IMR-90 (cell line): ENCODE data around the gene ESAM.

Source experiments
- BHLHE40 ChIP-seq: fragments of 150-350 bp; IDR thresholded peaks from 2 replicates; pipeline ENCODE4 v1.6.1; 2016; ENCODE audit warnings: mild to moderate bottlenecking, low read depth, low read length
- MAFK ChIP-seq: IDR thresholded peaks from 2 replicates; pipeline ENCODE4 v1.6.1; 2012; ENCODE audit warnings: low read depth, low read length, improper control_type of control experiment
- MXI1 ChIP-seq: IDR thresholded peaks from 2 replicates; pipeline ENCODE4 v1.6.1; 2012; ENCODE audit warnings: low read depth, mild to moderate bottlenecking, low read length, moderate library complexity, borderline replicate concordance
- POLR2A ChIP-seq: IDR thresholded peaks from 2 replicates; pipeline ENCODE4 v1.6.1; 2012; ENCODE audit warnings: mild to moderate bottlenecking, low read depth, low read length
- RAD21 ChIP-seq: IDR thresholded peaks from 2 replicates; pipeline ENCODE4 v1.6.1; 2012; ENCODE audit warnings: low read length, improper control_type of control experiment
- TF ChIP-seq, protein P1 (sequence below): conservative IDR thresholded peaks from 2 replicates; pipeline ENCODE4 v1.5.1; 2012; ENCODE audit warnings: mild to moderate bottlenecking, low read depth, low read length, improper control_type of control experiment

DNA sequence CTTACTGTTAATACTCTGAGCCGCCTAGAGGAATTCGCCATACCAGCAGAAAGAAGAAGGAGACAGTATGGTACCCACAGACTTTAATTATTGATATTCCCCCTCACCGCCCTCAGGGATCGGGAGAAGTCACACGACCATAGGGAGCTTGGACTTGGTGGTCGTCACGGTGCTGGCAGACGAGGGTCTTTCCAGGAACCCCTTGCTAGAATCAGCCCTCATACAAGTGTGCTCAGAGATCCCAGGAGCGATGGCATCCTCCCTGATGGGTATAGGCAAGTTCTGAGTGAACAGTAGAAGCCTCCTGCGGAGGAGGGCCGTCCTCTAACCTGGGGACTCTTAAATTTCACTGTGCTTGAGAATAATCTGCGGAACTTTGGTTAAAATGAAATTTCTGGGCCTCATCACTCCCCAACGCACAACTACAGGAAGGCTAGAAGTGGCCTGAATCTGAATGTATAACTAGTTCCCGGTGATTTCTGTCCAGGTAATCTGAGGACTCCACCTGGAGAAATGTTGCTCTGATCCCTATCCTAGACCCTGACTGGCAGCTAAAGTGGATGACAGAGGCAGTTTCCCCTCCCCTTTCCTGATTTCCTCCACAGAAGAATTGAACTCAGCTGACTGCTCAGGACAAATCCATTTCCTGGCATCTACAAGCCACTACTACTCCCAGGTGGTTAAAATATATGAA lies 14.5 kb downstream of the ESAM start:
- TF ChIP-seq, protein P1, sequence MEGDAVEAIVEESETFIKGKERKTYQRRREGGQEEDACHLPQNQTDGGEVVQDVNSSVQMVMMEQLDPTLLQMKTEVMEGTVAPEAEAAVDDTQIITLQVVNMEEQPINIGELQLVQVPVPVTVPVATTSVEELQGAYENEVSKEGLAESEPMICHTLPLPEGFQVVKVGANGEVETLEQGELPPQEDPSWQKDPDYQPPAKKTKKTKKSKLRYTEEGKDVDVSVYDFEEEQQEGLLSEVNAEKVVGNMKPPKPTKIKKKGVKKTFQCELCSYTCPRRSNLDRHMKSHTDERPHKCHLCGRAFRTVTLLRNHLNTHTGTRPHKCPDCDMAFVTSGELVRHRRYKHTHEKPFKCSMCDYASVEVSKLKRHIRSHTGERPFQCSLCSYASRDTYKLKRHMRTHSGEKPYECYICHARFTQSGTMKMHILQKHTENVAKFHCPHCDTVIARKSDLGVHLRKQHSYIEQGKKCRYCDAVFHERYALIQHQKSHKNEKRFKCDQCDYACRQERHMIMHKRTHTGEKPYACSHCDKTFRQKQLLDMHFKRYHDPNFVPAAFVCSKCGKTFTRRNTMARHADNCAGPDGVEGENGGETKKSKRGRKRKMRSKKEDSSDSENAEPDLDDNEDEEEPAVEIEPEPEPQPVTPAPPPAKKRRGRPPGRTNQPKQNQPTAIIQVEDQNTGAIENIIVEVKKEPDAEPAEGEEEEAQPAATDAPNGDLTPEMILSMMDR, result no peak
- TF ChIP-seq BHLHE40 (no peak), RAD21 (no peak), MAFK (no peak), POLR2A (no peak), MXI1 (no peak)
